Breast epithelium (tissue), 4 donors: ENCODE data around the gene RSPRY1. TPM values are rescaled to one million over a fixed set of nuclear protein-coding genes. Genes with fewer than 3 reads are reported as not detected.

Experiments
- DNase-seq, 2 donors: peaks; one replicate each; pipeline ENCODE4 v3.0.0-alpha.2; 2019; ENCODE audit warnings: low spot score in 2 of 2
- H3K27ac ChIP-seq, 2 donors: fragments of 200-600 bp; sonication (generic) in 1 of 2; one replicate each; pipeline ENCODE4 v1.5.1; 2016 to 2019; ENCODE audit warnings: mild to moderate bottlenecking in 1 of 2
- H3K27me3 ChIP-seq, 2 donors: fragments of 200-600 bp; sonication (generic) in 1 of 2; one replicate each; pipeline versions ENCODE4 v1.5.1 to v1.6.0; 2017 to 2019; ENCODE audit warnings: control low read depth in 1 of 2, mild to moderate bottlenecking in 1 of 2
- H3K36me3 ChIP-seq: fragments of 200-600 bp; one replicate; pipeline ENCODE4 v1.5.1; 2019
- H3K4me1 ChIP-seq, 2 donors: fragments of 200-600 bp; sonication (generic); one replicate each; pipeline ENCODE4 v1.5.1; 2016 to 2019; ENCODE audit warnings: control low read depth in 1 of 2
- H3K4me3 ChIP-seq, 3 donors: fragments of 200-600 bp; sonication (generic); 1 replicate in 2 of 3; 2 replicates in 1 of 3; pipeline ENCODE4 v1.5.1; 2016 to 2019; ENCODE audit warnings: mild to moderate bottlenecking in 3 of 3, moderate library complexity in 2 of 3
- H3K9me3 ChIP-seq, 2 donors: fragments of 200-600 bp; sonication (generic) in 1 of 2; one replicate each; pipeline ENCODE4 v1.5.1; 2016 to 2019; ENCODE audit warnings: control low read depth in 1 of 2
- POLR2A ChIP-seq: fragments of 450-650 bp; IDR thresholded peaks from one replicate; pipeline ENCODE4 v1.6.1; 2016; ENCODE audit warnings: antibody characterized with exemption, mild to moderate bottlenecking, moderate library complexity
- POLR2AphosphoS5 ChIP-seq, 3 donors: sonication (generic); formaldehyde crosslinking; IDR thresholded peaks; one replicate each; pipeline ENCODE4 v1.6.1; 2017; ENCODE audit warnings: antibody characterized with exemption in 3 of 3
- intact Hi-C: fragments of 100-400 bp; cut with DNase I; formaldehyde crosslinking; loops from one replicate; pipeline ENCODE4 v1.15.1; 2023; ENCODE audit warnings: low total_unique reads
- total RNA-seq, 3 donors: library from RNA; depleted of rRNA; stranded (reverse); fragments of >200 nt; gene quantifications; one replicate each; pipeline ENCODE4 v1.1.0, GENCODE V29; 2016
- TF ChIP-seq, protein P1 (sequence below), 3 donors: fragments of 450-650 bp; IDR thresholded peaks; one replicate each; pipeline ENCODE4 v1.5.1; 2016 to 2017; ENCODE audit warnings: antibody characterized with exemption in 3 of 3, mild to moderate bottlenecking in 3 of 3, moderate library complexity in 3 of 3

Gene RSPRY1
- total RNA-seq, 3 donors from 2014 or later, result 26.4 to 52.4 (median 34.4) TPM

DNA sequence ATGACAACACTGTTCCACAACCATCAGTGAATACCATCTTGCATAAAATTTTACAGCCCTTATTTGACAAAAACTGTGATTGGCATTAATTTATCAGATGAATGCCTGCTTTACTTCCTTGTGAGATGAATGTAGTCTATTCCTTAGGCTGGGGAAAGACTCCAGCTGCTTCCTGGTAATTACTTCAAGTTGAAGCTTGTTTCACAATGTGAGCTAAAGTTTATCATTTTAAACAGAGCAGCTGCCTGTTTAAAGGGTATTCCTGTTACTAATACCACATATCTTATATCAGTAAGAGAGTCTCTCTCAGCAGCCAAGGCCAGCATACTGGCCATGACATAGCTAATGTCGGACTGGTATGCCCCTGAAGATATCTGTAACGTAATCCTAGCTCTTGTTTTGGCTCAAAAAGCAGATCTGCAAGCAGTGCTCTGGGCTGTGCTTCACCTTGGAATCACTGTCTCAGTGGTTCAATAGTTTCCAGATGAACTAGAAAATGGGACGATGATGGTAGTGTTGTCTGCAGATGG is 45.8 kb downstream of the RSPRY1 start:
- Histone ChIP-seq H3K27me3 (no peaks in the 10 kb centered on the region), H3K36me3 (peaks cover 16% of the 10 kb centered on the region), H3K27ac (no peak overlapping the region), H3K4me3 (no peak overlapping the region), H3K9me3 (no peaks in the 10 kb centered on the region), H3K4me1 (no peaks in the 10 kb centered on the region)
- no peak for DNase-seq
- TF ChIP-seq, protein P1, sequence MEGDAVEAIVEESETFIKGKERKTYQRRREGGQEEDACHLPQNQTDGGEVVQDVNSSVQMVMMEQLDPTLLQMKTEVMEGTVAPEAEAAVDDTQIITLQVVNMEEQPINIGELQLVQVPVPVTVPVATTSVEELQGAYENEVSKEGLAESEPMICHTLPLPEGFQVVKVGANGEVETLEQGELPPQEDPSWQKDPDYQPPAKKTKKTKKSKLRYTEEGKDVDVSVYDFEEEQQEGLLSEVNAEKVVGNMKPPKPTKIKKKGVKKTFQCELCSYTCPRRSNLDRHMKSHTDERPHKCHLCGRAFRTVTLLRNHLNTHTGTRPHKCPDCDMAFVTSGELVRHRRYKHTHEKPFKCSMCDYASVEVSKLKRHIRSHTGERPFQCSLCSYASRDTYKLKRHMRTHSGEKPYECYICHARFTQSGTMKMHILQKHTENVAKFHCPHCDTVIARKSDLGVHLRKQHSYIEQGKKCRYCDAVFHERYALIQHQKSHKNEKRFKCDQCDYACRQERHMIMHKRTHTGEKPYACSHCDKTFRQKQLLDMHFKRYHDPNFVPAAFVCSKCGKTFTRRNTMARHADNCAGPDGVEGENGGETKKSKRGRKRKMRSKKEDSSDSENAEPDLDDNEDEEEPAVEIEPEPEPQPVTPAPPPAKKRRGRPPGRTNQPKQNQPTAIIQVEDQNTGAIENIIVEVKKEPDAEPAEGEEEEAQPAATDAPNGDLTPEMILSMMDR (IDR thresholded peaks at IDR 0.05), result no peak
- TF ChIP-seq POLR2AphosphoS5 (IDR thresholded peaks at IDR 0.05) (no peak), POLR2A (no peak)
- intact Hi-C loops, result no loop called here

DNA sequence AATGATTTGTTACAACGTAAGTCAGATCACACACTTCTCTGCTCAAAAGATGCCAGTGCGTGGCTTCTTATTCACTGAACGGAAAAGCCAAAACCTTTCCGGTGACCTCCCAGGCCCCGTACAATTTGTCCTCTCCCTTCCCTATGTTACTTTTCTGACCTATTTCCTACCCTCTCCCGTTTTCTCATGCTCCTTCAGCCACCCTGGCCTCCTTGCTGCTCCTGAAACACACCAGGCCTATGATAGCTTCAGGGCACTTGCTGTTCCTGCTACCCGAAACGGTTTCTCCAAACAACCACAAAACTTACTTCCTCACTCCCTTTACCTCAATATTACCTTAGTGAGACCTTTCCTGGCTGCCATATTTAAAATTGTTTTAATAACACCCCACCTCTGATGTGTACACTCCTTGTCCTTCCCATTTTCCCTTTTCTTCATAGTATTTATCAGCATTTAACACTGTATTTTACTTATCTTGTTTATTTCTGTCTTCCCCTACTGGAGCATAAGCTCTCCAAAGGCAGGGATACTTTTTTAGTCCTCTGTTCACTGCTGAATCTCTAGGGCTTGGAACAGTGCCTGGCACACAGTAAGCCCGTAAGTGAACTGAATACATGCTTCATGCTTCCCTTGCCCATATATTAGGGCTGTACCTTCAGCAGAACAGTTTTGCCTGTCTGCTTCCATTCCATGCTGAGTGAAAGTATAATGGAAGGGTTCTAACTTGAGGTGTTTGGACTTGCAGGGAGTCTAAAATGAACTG is 48.0 kb downstream of the RSPRY1 start:
- no peak overlapping the region for H3K4me3 ChIP-seq
- intact Hi-C loops, result no loop called here
- H3K9me3 ChIP-seq, result no peaks in the 10 kb centered on the region
- peaks cover 13% of the 10 kb centered on the region for H3K36me3 ChIP-seq
- no peak for TF ChIP-seq POLR2A
- TF ChIP-seq POLR2AphosphoS5 (IDR thresholded peaks at IDR 0.05), result no peak
- TF ChIP-seq, protein P1 (IDR thresholded peaks at IDR 0.05), result no peak
- no peaks in the 10 kb centered on the region for H3K27me3 ChIP-seq
- no peaks in the 10 kb centered on the region for H3K4me1 ChIP-seq
- DNase-seq, result no peak
- H3K27ac ChIP-seq, result no peak overlapping the region

DNA sequence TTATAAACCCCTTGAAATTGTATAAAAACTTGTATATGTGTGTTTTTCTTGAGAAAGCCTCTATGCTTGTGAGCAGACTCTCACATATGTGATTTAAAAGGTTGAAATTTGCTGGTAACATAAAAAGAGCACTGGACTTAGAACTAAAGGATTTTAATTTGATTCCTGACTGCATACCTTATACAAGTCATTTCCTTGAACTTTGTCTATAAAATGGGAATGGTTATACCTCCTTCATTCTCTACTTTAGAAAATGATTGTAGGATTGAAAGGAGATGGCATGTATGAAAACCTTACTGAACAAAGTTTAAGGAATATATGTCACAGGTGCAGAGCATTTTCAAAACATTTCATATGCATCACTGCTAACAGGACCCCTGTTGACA is 48.6 kb downstream of the RSPRY1 start:
- H3K4me1 ChIP-seq, result no peaks in the 10 kb centered on the region
- peaks cover 13% of the 10 kb centered on the region for H3K36me3 ChIP-seq
- H3K27ac ChIP-seq, result no peak overlapping the region
- no peak overlapping the region for H3K4me3 ChIP-seq
- intact Hi-C loops, result no loop called here
- H3K27me3 ChIP-seq, result no peaks in the 10 kb centered on the region
- no peak for DNase-seq
- no peaks in the 10 kb centered on the region for H3K9me3 ChIP-seq
- TF ChIP-seq, protein P1 (IDR thresholded peaks at IDR 0.05), result no peak
- no peak for TF ChIP-seq POLR2A
- no peak for TF ChIP-seq POLR2AphosphoS5 (IDR thresholded peaks at IDR 0.05)

DNA sequence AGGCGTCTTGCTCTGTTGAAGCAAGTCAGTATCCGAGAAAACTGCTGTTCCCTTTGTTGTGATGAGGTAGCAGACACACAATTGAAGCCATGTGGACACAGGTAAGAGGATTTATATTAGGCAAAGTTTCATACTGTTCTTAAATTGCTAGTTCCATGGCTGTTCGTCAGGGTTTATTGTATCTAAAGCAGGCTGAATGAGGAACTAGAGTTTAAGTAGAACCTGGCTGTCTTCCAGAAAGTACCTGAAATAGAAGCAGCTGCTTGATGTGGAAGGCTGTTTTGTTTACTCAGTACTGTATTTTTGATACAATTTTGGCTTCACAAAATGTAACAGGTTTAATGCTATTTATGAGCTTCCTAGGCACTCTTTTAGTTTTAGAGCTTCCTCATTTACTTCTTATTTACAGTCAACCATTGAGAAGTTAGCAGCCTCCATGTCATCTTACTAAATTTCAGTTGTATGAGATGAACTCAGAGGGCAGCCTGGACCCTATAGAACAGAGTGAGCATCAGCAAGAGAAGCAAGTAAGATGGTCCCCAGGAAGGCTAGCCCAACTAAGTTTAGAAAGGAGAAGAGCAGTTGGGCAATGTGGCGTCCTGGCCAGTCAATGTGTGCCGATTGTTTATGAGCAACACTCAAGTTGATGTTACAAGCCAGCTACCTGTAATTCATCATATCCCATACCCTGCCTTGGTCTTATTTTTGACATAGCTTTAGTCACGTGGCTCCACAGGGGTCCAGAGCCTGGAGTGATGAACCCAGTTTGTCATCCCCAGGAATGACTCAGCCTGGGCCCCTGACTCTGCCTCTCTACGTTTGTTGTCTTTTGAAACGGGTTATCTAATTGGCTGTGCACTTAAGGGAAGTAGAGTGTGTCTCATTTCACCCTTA is 49.2 kb downstream of the RSPRY1 start:
- intact Hi-C loops, result no loop called here
- no peak for DNase-seq
- Histone ChIP-seq H3K36me3 (peaks cover 11% of the 10 kb centered on the region), H3K9me3 (no peaks in the 10 kb centered on the region), H3K4me1 (no peaks in the 10 kb centered on the region), H3K4me3 (no peak overlapping the region), H3K27me3 (no peaks in the 10 kb centered on the region), H3K27ac (no peak overlapping the region)
- TF ChIP-seq POLR2A, result no peak
- no peak for TF ChIP-seq POLR2AphosphoS5 (IDR thresholded peaks at IDR 0.05)
- TF ChIP-seq, protein P1 (IDR thresholded peaks at IDR 0.05), result no peak

DNA sequence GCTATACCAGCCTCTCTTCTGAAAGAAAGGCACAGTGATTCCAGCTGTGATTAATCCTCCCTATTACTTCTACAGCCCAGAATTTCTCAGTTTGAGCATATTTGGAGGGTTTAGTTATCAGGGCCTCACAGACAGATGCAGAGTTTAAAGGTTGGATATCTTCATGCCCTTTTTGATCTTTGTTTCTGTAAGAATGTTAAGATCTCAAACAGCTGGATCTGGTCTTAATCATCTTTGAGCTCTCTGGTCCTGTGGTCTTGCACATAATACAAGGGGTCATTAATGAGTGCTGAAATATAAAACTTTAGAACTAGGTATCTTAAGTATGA is 49.9 kb downstream of the RSPRY1 start:
- no peak overlapping the region for H3K4me3 ChIP-seq
- H3K9me3 ChIP-seq, result no peaks in the 10 kb centered on the region
- H3K27ac ChIP-seq, result no peak overlapping the region
- DNase-seq, result no peak
- TF ChIP-seq, protein P1 (IDR thresholded peaks at IDR 0.05), result no peak
- TF ChIP-seq POLR2A (no peak), POLR2AphosphoS5 (IDR thresholded peaks at IDR 0.05) (no peak)
- no peaks in the 10 kb centered on the region for H3K4me1 ChIP-seq
- intact Hi-C loops, result no loop called here
- peaks cover 5% of the 10 kb centered on the region for H3K36me3 ChIP-seq
- H3K27me3 ChIP-seq, result no peaks in the 10 kb centered on the region
